Measurements from ENCODE around the gene SEPTIN10.

- no peak for TF ChIP-seq CTCF (conservative IDR thresholded peaks at IDR 0.05 in 1 of 2, IDR thresholded peaks at IDR 0.05 in 1 of 2; ENCODE audit: low read depth in 1 of 2, low read length in 2 of 2)
- TF ChIP-seq EZH2 (IDR thresholded peaks at IDR 0.05; ENCODE audit: low read length, missing control alignments): no peak
Observed at GRCh38 chr2:109602617-109603188, 11.1 kb downstream of the SEPTIN10 start.
